GM18520 (cell line): ENCODE data around the gene DBNDD1.
A peak's percentile ranks its signal among the peaks of the same experiment; 100 is the strongest.
"Not testable (repeated sequence)": the region's sequence is repeated elsewhere in the genome, so short reads cannot be mapped to it uniquely, and the experiment has no call there.

Source experiments
- ATAC-seq: cut with Tn5 transposase; IDR thresholded peaks from one replicate; pipeline ENCODE4 v1.9.1; 2021; ENCODE audit not compliant: unreplicated experiment

The DBNDD1 gene

DNA sequence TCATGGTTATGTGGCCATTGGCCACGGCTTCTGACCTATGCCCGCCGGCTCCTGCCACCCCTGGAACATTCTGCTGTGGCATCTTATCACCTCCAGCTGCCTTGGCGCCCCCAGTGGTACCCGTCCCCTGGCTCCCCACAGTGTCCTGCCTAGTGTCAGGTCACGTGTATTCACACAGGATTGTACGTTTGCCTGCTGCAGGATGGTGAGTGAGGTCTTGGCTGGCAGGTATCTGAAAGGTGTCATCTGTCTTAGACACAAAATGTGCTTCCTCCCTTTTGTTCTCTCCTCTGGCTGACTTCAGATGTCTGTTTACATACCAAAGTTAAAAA, 24.9 kb downstream of the DBNDD1 start:
- no peak for ATAC-seq

DNA sequence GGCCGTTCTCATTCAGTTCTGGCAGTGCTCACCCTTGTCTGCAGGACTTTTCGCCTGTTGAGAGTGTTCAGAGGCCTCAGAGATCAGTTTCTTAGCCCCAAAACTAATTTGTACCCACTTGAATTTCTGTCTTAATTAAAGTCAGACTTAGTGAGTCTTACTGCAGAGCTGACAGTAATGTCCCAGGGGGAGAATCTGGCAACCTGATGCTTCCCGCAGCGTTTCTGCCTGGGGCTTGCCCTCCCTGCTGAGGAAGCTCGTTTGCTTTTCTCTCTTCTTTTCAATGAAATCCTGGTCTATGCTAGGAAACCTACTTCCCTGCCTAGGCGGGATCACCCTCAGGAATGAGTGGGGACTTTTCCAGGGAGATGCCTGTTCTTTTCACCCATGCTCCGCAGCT, 25.3 kb downstream of the DBNDD1 start:
- ATAC-seq: no peak

DNA sequence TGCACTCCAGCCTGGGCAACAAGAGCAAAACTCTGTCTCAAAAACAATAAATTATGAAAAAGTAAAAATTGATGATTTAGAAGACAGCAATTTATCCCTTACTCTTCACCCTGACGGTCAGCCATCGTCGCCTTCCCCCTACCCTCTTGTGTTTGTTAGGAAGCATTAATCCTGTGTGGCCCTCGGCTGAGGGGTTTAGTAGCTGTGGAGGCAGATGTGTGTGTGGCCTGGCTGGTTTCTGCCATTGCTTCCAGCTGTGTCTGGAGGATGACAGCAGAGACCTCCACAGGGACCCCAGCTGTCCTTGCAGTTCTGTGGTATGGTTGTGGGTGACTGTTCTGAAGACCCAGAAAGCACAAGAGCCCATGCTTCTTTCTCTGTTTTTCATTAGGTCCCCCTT, 25.9 kb downstream of the DBNDD1 start:
- ATAC-seq: no peak

DNA sequence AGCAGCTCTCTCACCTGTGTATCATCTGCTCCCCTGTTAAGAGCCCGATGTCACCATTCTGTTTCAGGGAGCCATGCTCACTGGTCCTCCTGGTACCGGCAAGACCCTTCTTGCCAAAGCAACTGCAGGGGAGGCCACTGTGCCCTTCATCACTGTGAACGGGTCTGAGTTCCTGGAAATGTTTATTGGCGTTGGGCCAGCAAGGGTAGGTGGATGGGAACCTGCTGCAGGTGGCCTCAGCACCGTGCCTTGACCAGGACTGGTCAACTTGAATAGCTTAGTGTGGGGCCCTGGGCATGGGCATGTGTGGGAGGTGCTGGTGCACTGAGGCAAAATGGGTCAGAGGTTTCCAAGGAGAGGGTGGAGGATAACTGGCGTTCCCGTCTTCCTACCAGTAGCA, 28.5 kb downstream of the DBNDD1 start:
- ATAC-seq: no peak

DNA sequence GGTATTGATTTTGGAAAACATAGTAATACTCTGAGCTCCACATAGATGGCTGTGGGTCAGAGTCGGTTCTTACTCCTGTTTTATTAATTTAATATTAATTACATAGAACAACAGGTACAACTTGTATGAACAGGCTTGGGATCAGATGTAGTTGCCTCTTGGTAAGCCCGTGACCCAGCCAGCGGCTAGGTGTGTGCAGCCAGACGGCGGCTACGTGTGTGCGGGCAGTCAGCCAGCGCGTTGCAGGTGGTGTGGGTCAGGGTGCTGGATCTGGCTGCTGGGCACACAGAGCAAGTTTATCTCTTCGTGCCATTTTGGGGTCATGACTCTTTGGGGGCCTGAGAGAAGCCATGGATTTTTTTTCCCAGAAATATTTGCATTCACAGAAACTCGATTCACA, 30.3 kb downstream of the DBNDD1 start:
- no peak for ATAC-seq

DNA sequence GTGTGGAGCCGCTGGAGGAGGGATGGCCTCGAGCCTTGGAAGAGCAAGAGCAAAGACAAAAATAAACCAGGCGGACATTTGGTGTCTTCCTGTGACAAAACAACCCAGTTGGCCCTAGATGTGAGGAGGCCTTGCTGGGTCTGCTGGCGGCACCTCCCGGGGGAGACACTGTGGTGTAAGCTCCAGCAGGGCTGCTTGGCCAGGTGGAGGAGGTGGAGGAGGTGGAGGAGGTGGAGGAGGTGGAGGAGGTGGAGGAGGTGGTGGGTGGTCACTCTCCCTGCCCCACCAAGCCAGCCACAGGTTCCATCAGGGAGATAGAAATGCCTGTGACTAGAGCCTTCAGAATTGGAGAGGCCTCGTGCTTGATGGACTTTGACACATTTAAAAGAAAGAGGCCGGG, 32.1 kb downstream of the DBNDD1 start:
- ATAC-seq: no peak

DNA sequence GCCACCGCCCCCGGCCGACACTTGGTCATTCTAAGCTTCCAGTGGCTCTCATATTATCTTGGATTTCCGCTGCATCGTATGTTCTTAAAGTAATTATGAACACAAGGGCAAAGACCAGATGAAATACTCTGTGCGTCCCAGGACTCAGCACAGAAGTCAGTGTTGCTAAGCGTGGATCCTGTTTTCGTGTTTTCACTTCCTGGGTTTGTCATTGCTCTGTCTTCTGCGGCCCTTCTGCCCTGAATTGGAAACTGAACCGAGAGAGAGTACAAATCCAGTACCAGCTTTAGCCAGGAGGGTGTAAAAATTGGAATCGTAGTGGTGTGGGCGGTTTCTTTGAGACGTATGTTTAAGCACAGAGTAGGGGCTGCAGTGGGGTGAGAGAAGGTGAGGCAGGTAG, 32.7 kb downstream of the DBNDD1 start:
- ATAC-seq: no peak

DNA sequence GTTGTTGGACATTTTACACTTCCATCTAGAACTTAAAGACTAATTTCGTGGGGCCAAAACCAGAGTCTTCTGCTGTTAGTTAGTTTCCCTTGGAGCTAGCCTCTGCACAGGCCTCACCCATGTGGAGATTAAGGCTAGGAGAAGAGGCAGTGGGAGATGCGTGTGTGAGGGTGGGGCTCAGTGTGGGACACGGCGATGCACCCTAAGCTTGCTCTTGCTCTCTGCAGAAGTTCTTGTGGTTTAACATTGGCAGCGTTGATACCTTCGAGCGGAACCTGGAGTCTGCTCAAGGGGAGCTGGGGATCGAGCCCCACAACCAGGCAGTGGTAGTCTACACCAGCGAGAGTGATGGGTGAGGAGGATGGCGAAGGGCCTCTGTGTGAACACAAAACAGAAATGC, 34.0 kb downstream of the DBNDD1 start:
- no peak for ATAC-seq

DNA sequence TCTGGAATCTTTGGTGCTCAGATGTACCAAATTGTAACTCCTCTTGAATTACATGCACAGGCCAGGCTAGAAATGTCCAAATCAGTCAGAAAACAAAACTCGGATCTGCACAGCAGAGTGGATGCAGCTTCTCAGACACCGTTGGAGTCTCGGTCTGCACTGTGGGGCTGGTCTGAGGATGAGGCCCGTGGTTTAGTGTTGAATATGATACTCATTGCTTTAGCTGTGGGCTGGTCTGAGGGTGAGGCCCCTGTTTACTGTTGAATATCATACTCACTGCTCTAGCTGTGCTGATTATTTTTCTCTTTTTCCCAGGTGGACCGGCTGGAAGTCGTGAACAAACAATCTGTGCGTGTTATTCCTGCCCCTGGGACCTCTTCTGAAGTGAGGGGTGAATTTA, 35.0 kb downstream of the DBNDD1 start:
- ATAC-seq: no peak

DNA sequence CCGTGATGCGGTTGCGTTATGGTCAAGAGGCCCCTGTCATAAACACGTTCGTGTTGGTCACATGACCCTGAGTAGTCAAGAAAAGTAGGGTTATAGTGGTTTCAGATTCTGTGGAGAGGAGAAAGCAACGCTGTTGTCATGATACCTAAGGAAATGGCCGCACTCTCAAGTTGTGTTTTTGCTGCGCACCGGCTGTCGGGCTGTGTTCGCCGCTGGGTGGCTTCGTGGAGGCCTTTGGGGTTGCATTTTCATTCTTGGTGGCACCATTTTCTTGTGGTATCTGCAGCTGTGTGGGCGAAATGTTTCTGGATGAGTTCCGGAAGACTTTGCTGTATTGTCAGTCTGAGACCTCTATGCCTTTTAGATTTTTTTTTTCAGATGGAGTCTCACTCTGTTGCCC, 35.7 kb downstream of the DBNDD1 start:
- no peak for ATAC-seq

DNA sequence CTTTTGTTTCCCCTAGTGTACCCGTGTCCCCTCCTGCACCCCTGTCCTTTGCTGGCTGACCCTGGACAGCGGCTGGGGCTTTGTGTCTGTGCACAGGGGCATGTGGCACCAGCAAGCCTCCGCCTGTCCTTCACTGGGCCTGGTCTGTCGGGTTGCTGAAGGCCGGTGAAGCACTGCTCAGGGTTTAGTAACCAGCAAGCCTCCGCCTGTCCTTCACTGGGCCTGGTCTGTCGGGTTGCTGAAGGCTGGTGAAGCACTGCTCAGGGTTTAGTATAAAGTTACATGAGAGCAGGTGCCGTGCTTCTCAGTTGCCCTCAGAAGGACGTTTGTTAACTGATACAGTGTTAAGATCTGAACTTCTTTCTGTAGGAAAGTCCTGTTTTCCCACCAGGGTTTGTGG, 36.9 kb downstream of the DBNDD1 start:
- no peak for ATAC-seq

DNA sequence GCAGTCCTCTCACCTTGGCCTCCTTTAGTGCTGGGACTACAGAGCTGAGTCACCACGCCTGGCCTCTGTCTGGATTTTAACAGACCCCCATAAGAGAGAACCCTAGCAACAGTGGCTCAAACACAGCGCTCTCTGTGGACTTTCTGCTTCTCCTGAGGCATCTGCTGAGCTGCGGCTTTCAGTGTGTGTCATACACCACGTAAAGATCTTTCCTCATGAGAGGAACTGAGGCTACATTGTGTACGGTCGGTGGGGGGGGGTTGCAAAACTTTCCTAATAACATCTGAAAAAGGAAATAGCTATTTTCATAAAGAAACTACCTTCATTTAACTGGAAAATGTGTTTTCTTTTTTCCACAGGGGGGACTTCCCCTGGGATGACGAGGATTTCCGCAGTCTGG, 37.8 kb downstream of the DBNDD1 start:
- ATAC-seq: peak; percentile 65

DNA sequence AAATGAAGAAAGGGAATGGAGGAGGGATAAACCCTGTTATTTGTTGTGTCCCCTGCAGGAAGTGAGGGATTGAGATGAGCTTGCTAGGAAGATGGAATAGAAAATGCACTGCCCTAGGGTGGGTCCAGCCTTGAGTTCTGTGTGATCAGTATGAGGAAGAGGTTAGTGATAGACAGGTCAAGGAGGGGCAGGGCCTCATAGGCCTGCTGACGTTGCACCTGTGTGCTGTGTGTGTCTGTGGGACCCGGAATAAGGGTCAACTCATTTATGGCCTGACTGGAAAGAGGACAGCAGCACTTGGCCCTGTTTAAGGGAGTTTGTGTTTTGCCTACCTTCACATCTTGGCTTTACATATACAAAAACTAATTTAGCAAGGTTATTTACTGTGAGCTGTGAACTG, 44.4 kb downstream of the DBNDD1 start:
- ATAC-seq: no peak

DNA sequence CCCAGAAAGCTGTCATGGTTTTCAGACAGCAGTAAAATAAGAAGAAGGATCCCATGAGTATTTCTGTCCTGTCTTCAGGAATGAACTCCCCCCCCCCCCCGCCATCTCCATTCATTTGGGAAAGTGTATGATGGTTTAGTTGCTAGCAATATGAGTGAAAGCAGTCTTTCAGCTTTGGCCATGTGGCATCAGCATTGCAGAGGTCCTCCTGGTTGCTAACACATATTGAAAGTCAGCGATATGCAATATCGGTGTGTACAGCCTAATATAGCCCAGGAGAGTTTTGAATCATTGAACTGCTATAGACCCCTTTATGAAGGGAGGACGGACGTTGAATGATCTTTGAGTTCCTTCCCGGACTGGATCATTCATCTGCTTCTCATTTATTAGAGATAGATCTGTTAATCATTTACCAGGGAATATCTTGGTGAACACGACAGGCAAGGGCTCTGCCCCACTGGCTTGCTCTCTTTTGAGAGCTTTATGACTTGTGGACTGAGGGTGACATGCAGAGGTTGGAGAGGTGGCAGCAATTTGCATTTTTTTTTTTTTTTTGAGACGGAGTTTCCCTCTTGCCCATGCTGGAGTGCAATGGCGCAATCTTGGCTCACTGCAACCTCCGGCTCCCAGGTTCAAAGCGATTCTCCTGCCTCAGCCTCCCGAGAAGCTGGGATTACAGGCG, 45.5 kb downstream of the DBNDD1 start:
- ATAC-seq: no peak

DNA sequence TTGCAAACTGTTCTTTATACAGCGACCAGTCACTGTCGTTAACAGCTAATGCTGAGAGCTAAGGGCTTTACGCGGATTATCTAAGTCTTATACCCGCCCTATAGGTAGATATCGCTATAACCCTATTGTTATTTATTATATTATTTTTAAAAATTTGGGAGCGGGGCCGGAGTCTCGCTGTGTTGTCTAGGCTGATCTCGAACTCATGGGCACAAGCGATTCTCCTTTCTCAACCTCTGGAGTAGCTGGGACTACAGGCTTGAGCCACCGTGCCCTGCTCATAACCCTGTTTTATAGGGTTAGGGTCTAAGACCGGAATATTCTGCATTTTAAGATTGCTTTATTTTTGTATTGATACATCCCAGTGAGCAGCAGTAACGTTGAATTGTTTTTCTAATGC, 46.0 kb downstream of the DBNDD1 start:
- no peak for ATAC-seq

DNA sequence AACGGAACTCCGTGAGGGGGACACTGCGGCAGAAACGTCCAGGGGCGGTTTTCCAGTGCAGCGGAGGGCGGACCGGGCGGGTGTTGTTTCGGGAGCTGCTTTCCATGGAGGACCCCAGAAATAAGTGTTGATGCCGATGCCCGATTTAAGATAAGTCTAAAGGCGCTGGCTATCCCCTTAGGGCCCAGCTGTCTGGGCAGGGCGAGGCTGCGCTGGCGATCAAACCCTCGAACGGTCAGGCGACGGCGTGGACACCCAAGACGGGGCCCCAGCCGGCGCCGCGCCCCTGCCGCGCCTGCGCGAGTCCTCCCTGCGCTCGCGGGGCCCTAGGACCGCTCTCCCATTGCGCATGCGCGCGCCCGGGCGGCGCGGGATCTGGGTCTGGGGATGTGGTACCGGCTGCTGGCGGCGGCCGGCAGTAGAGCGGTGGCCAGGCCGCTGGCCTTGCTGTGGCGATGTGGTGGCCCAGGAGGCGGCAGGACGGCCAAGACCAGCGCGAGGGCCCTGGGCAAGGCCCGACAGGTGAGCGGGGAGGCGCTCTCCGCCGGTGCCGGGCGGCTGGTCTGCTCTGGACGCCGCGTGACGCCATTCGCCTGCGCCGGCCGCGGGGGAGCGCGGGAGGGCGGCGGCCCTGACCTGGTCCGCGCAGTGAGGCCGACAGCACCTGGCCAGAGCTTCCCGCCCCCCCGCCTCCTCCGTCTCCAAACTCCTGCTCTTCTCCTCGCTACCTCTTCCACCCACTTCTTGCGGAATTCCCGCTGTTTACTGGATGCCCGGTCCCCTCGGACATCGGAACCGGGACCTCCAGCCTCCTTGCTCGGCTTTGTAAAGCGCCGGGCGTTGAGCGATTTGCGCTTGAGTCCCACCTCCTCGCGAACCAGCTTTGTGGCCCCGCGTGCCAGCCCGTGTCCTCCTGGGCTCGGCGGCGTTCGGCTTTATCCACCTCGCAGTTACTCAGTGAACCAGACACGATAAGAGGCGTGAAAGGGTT, 46.7 kb downstream of the DBNDD1 start:
- ATAC-seq: peak; percentile 79

DNA sequence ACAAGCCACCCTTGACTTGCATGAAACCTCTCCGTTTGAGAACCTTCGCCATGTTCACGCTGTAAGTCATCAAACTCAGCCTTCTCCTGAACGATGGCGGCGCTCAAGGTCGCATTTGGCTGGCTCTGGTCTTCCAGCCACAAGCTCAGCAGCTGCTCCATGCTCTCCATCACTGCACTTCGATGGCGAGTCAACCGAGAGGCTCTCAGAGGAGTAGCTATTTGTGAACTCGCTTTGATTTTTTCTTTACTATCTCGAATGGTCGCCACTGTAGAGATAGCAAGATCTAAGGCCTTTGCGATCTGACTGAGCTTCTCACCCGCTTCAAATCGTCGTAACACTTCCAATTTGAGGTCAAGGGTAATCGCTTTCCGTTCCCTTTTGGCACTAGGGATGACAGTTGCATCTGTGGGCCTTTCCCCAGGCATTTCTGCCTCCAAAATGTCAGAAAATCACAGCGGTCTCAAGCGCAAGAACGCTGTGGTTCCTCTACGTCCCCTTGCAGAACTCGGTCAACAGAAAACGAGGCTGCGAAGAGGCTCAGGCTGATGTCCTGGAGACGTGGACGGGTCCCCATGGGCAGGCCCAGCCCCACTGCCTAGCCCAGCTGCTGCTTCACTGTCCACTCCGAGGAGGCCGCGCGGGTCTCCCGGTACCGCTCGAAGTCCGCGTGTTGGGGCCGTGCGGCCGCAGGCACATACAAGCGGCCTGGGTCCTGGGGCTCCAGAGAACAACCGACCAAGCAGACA, 47.6 kb downstream of the DBNDD1 start:
- ATAC-seq: no peak

DNA sequence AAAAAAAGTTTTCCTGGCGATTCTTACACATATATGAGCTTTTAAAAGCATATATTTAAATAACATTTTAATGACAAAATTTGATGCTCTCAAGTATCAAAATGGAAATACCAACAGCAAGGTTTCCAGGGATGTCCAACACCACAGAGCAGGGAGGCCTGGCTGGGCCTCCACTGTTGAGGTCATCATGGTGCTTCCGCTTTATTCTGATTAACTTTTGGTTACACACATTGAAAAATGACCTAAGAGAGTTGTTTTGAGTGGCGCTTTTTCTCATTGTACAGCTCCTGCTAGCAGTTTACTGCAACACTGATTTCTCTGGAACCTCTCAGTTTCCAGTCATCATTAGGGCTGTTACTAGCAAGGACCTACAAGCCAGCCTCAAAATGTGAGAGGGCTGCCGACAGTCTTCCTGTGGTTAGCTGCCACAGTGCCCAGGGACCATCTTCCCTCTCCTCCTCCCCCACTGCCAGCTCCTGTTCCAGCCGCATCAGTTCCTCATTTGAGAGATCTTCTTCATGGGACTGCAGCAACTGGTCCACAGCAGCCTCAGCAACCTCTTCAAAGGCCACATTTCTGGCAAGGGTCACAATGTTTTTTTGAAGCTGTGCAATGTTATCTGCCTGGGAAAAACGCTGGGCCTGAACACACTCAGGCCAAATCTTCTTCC, 49.4 kb downstream of the DBNDD1 start:
- no peak for ATAC-seq

DNA sequence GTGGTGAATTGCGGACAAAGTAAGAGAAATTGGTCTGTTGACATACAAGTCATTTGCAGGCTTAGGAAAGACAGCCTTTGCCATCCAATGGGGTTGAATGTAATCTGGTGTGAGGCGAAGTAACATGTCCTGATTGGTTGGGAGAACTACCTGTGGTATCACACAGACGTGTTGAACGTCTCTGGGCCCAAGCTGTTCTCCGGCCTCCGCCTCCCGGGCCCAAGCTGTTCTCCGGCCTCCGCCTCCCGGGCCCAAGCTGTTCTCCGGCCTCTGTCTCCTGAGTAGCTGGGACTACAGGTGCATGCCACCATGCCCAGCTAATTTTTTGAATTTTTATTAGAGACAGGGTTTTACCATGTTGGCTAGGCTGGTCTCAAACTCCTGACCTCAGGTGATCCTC, 51.2 kb downstream of the DBNDD1 start:
- ATAC-seq: not testable (repeated sequence)

DNA sequence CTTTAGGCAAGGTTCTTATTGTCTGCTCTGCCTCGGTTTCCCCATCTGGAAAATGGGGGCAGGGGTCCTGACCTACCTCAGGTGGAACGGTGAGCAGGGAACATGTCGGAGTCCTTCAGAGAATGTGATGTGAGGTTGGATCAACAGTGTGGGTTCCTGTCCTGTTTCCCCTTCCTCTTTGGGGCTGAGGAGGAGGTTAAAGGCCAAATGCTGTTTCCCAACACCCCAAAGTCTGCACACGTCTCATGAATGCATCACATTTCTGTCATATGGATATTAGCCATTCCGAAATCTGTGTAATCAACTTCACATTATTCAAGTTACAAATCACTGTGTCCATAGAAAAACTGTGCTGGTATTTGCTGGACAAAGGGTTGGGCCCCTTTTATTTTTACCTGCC, 51.8 kb downstream of the DBNDD1 start:
- ATAC-seq: not testable (repeated sequence)

DNA sequence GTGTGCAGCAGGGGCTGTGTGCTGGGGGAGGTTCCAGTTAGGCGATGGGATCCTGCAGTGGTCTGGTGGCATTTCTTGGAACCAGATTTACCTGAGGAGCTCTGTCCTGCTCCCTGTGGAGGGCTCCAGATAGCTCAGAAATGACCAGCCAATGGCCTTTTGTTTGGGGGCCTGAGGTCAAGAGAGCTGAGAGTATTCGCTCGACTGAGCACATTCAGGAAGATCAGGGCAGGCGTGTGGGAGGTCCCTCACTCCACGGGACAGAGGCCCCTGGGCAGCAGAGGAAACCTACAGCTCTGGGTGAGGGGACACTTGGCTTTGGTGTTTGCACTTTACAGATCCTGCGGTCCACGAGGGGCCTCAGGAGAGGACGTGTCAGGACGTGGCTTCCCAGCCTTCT, 52.5 kb downstream of the DBNDD1 start:
- ATAC-seq: no peak
